HepG2 (cell line): ENCODE results near the gene KDELR3. TPM values are rescaled to one million over a fixed set of nuclear protein-coding genes. Genes with fewer than 3 reads are reported as not detected.

ENCODE experiments used
- ATAC-seq: fragments of 200-7000 bp; cut with Tn5 transposase; 3 replicates; pipeline ENCODE4 v1.9.1; 2020; ENCODE audit warnings: mild to moderate bottlenecking, moderate library complexity
- BruUV-seq: library from RNA; stranded (reverse); fragments of 400-500 nt; replicated peaks from 2 replicates; lab custom pipeline; 2021; lab: Mats Ljungman, UMichigan
- CTCF ChIA-PET: fragments of 300-600 bp; formaldehyde crosslinking; extraction: SDS; loops from one replicate; lab custom pipeline; 2021; ENCODE audit warnings: low total read pairs, inconsistent platforms, low intra/inter-chr PET ratio; lab: Yijun Ruan, JAX
- POLR2A ChIA-PET: fragments of 350-600 bp; sonication (Branson Sonifier 250); formaldehyde crosslinking; loops from one replicate; lab custom pipeline; 2020; ENCODE audit warnings: antibody characterized with exemption, inconsistent platforms; lab: Yijun Ruan, JAX
- DNase-seq: peaks from one replicate; pipeline ENCODE4 v3.0.0-alpha.2; 2015; ENCODE audit warnings: low spot score
- FAIRE-seq: peaks from 3 replicates; lab custom pipeline; 2011; peaks lifted over from hg19 to GRCh38; lab: Jason Lieb, UNC
- H2AFZ ChIP-seq: one replicate; pipeline ENCODE4 v1.6.1; 2011; ENCODE audit warnings: low read length, inconsistent platforms
- H3K27ac ChIP-seq: fragments of 300-600 bp; 3 replicates; pipeline ENCODE4 v1.8.0; 2011; ENCODE audit warnings: mixed run types, mild to moderate bottlenecking, mixed read lengths, low read length, inconsistent platforms; ENCODE audit not compliant: insufficient read depth; ENCODE audit errors: extremely low read length
- H3K27me3 ChIP-seq, 2 experiments: fragments of 200-600 bp in 1 of 2; 2 replicates in 1 of 2; 3 replicates in 1 of 2; pipeline versions ENCODE4 v1.6.0 to v1.8.0; 2011; ENCODE audit warnings: low read length in 2 of 2, mild to moderate bottlenecking in 2 of 2, moderate library complexity in 2 of 2, inconsistent platforms in 1 of 2; ENCODE audit not compliant: insufficient read depth in 2 of 2, control insufficient read depth in 1 of 2
- H3K36me3 ChIP-seq, 2 experiments: fragments of 200-600 bp in 1 of 2; replicated peaks in 1 of 2; 2 replicates in 1 of 2; 3 replicates in 1 of 2; pipeline versions ENCODE4 v1.5.1 to v1.8.0; 2011; ENCODE audit warnings: low read length in 2 of 2, inconsistent platforms in 1 of 2; ENCODE audit not compliant: insufficient read depth in 2 of 2, control insufficient read depth in 1 of 2
- H3K4me1 ChIP-seq: 2 replicates; pipeline ENCODE4 v1.5.1; 2012; ENCODE audit warnings: low read length, inconsistent platforms; ENCODE audit not compliant: insufficient read depth
- H3K4me2 ChIP-seq: 2 replicates; pipeline ENCODE4 v1.6.0; 2011; ENCODE audit warnings: low read depth, low read length, inconsistent platforms
- H3K4me3 ChIP-seq, 3 experiments: fragments of 200-600 bp in 1 of 3; sonication (generic), shearing (Covaris generic) in 1 of 3; replicated peaks in 1 of 3; 2 replicates each; pipeline ENCODE4 v1.5.1; 2011 to 2016; ENCODE audit warnings: low read length in 3 of 3, inconsistent platforms in 2 of 3, low read depth in 2 of 3, mild to moderate bottlenecking in 2 of 3, control low read depth in 1 of 3, mixed read lengths in 1 of 3; ENCODE audit not compliant: insufficient read depth in 1 of 3
- H3K79me2 ChIP-seq: one replicate; pipeline ENCODE4 v1.6.1; 2011; ENCODE audit warnings: low read length, inconsistent platforms; ENCODE audit not compliant: insufficient read depth
- H3K9ac ChIP-seq: 2 replicates; pipeline ENCODE4 v1.6.0; 2011; ENCODE audit warnings: mild to moderate bottlenecking, low read depth, low read length, inconsistent platforms; ENCODE audit not compliant: insufficient read depth
- H3K9me3 ChIP-seq: 2 replicates; pipeline ENCODE4 v1.5.1; 2012; ENCODE audit warnings: mild to moderate bottlenecking, low read length
- H4K20me1 ChIP-seq: 2 replicates; pipeline ENCODE4 v1.6.0; 2011; ENCODE audit warnings: inconsistent platforms, mild to moderate bottlenecking, low read length, moderate library complexity; ENCODE audit not compliant: insufficient read depth
- ARNT2 ChIP-seq: sonication (generic); formaldehyde crosslinking; IDR thresholded peaks from 2 replicates; pipeline ENCODE4 v1.8.0; 2022; ENCODE audit warnings: mild to moderate bottlenecking, low read depth, missing genetic modification reagents, moderate library complexity
- ATAD3A ChIP-seq: sonication (generic); formaldehyde crosslinking; IDR thresholded peaks from 2 replicates; pipeline ENCODE4 v1.4.0; 2020; ENCODE audit warnings: missing genetic modification reagents
- ATF7 ChIP-seq, 2 experiments: fragments of 450-650 bp in 1 of 2; sonication (generic) in 1 of 2; formaldehyde crosslinking in 1 of 2; IDR thresholded peaks; 2 replicates each; pipeline versions ENCODE4 v1.4.0 to v1.6.1; 2016 to 2020; ENCODE audit warnings: antibody characterized with exemption in 1 of 2, mild to moderate bottlenecking in 1 of 2, missing genetic modification reagents in 1 of 2
- KLF15 ChIP-seq: sonication (generic); formaldehyde crosslinking; IDR thresholded peaks from 2 replicates; pipeline ENCODE4 v1.8.1; 2023; ENCODE audit warnings: borderline replicate concordance, mild to moderate bottlenecking, inconsistent platforms, missing genetic modification reagents, mixed read lengths
- RXRA ChIP-seq: sonication (generic); formaldehyde crosslinking; IDR thresholded peaks from 2 replicates; pipeline ENCODE4 v1.5.1; 2020; ENCODE audit warnings: missing genetic modification reagents
- SALL2 ChIP-seq: sonication (generic); formaldehyde crosslinking; IDR thresholded peaks from 2 replicates; pipeline ENCODE4 v1.8.1; 2023; ENCODE audit warnings: mild to moderate bottlenecking, missing genetic modification reagents, inconsistent platforms
- SSRP1 ChIP-seq: IDR thresholded peaks from 2 replicates; pipeline ENCODE4 v1.6.1; 2016; ENCODE audit warnings: control low read depth
- ZMYM3 ChIP-seq: sonication (generic); formaldehyde crosslinking; IDR thresholded peaks from 2 replicates; pipeline ENCODE4 v1.5.1; 2020; ENCODE audit warnings: mild to moderate bottlenecking, missing genetic modification reagents
- ZNF251 ChIP-seq: sonication (generic); formaldehyde crosslinking; IDR thresholded peaks from 2 replicates; pipeline ENCODE4 v1.9.0; 2021; ENCODE audit warnings: mild to moderate bottlenecking, missing genetic modification reagents
- ZNF329 ChIP-seq: sonication (generic); formaldehyde crosslinking; IDR thresholded peaks from 2 replicates; pipeline ENCODE4 v1.9.0; 2021; ENCODE audit warnings: low read depth, mild to moderate bottlenecking, missing genetic modification reagents
- ZNF350 ChIP-seq: sonication (generic); formaldehyde crosslinking; IDR thresholded peaks from 2 replicates; pipeline ENCODE4 v1.4.0; 2020; ENCODE audit warnings: mild to moderate bottlenecking, low read depth, missing genetic modification reagents, borderline replicate concordance
- ZNF569 ChIP-seq: sonication (generic); formaldehyde crosslinking; IDR thresholded peaks from 2 replicates; pipeline ENCODE4 v1.5.0; 2020; ENCODE audit warnings: mild to moderate bottlenecking, missing genetic modification reagents, moderate library complexity, borderline replicate concordance
- ZNF629 ChIP-seq: sonication (generic); formaldehyde crosslinking; conservative IDR thresholded peaks from 2 replicates; pipeline ENCODE4 v1.5.0; 2020; ENCODE audit warnings: missing genetic modification reagents
- WGBS: methylation state at CpG from one replicate; pipeline ENCODE4 v1.1.6; 2017; ENCODE audit warnings: low lambda C conversion rate; 5-methylcytosine and 5-hydroxymethylcytosine counted together
- in situ Hi-C: cut with HindIII; loops from 2 replicates; pipeline ENCODE4 v1.10.0; 2017; ENCODE audit warnings: low pct_unique_long_range_greater_than_20kb; ENCODE audit not compliant: extremely low pct_ligation_motif_present
- intact Hi-C: fragments of 100-400 bp; cut with micrococcal nuclease; formaldehyde crosslinking; loops from one replicate; pipeline ENCODE4 v1.10.0; 2022; ENCODE audit not compliant: unreplicated experiment
- polyA plus RNA-seq, 8 experiments: library from polyadenylated mRNA; depleted of rRNA in 3 of 8; stranded (reverse) in 7 of 8; unstranded in 1 of 8; fragments of >200 nt; fragmentation: Illumina TruSeq in 4 of 8; extraction: Trizol in 4 of 8; gene quantifications; 2 replicates each; pipeline versions ENCODE4 v1.2.1 to v1.2.3, GENCODE V29; 2011 to 2016; ENCODE audit warnings: low read depth in 4 of 8, missing spikeins in 1 of 8, mixed read lengths in 1 of 8; ENCODE audit not compliant: insufficient read depth in 1 of 8
- total RNA-seq, 5 experiments: library from RNA; depleted of rRNA; stranded (reverse); fragments of >200 nt; fragmentation: Illumina TruSeq; extraction: Trizol; gene quantifications; 2 replicates each; pipeline ENCODE4 v1.2.3, GENCODE V29; 2016; ENCODE audit warnings: low read depth in 1 of 5

Gene KDELR3
- total and polyA plus RNA-seq, 2 of the 13 experiments (the other 11 are each of a cell fraction or from before 2014, with no cell fraction given), result 24.2 to 65.7 TPM

DNA sequence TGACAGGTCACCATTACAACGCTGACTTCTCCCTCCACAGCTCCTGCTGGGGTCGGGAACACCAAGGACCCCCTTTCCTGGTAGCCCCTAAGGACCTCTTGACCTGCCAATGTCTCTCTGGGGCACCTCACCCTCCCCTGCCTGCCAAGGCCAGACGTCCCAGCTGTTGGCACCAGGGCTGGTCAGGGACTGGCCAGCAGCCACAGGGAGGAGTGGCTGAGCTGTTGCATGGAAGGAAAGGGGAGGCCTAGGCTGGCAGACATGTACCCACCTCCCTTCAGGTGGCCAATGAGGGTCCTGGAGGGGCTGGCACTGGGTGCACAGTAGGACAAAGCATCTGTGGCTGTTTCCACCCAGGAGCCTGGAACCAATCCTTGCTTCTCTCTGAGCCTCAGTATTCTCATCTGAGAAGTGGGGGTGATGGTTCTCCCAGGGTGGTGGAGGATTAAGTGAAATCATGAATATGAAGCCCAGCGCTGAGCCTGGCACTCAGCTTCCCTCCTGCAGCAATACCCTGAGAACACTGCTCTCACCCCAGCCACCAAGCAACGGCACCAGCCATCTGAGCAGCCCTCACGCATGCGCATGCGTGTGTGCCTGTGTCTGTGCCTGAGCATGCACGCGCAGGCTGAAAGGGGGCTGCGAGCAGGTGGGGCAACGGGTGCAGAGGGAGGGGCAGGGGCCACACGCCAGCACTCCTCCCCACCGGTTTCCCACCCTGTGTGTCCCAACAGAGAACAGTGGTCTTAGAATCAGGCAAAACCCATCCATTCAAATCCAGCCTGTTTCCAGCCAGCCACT is 18.8 kb upstream of the KDELR3 start:
- no peaks in the 10 kb centered on the region for H3K36me3 ChIP-seq
- ATAC-seq, result no peak
- H3K4me1 ChIP-seq, result no peaks in the 10 kb centered on the region
- ChIA-PET POLR2A (no interaction called here), CTCF (no interaction called here)
- intact Hi-C loops (no loop called here), in situ Hi-C loops (no loop called here)
- no peaks in the 10 kb centered on the region for H3K79me2 ChIP-seq
- H3K9me3 ChIP-seq, result no peaks in the 10 kb centered on the region
- no peaks in the 10 kb centered on the region for H4K20me1 ChIP-seq
- no peak overlapping the region for H3K4me2 ChIP-seq
- H2AFZ ChIP-seq, result no peak overlapping the region
- no peak for FAIRE-seq
- no peak for DNase-seq
- H3K9ac ChIP-seq, result no peak overlapping the region
- H3K27me3 ChIP-seq, result peaks cover 15 to 76% of the 10 kb centered on the region in 2 experiments
- no peak overlapping the region for H3K27ac ChIP-seq
- 36% methylated on average over 5 of the region's 14 CpGs for WGBS
- BruUV-seq, result no TSS peak
- H3K4me3 ChIP-seq, result no peak overlapping the region
- TF ChIP-seq ZNF251 (CRISPR knock-in tag) (no peak), ZNF629 (CRISPR knock-in tag) (peak; percentile 70), ZMYM3 (CRISPR knock-in tag) (no peak), ATF7 (IDR thresholded peaks at IDR 0.05) (no peak), ATF7 (CRISPR knock-in tag; IDR thresholded peaks at IDR 0.05) (no peak), ATAD3A (CRISPR knock-in tag) (no peak), SSRP1 (CRISPR knock-in tag) (no peak), ZNF350 (CRISPR knock-in tag) (no peak), KLF15 (no peak)
- TF ChIP-seq, all 625 proteins: peak for 1

DNA sequence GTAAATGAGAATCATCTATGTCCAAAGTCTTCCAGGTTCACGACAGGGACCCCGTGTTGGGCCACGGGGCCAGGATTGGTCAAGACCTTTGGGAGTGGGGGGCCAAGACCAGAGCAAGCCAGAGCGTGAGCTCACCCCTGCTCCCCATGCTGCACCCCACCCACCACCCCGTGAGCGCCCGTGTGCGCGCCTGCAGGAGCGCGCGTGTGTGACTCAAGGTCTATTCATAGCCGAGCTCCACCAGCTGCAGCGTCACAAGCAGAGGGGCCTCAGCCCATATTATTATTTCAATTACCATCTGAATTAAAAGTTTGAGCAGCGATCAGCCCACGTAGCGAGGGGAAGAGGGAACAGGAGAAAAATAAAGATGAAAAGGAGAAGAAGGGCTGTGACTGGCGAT is 18.1 kb upstream of the KDELR3 start:
- Histone ChIP-seq H3K27ac (no peak overlapping the region), H2AFZ (no peak overlapping the region), H3K4me2 (no peak overlapping the region), H3K27me3 (peaks cover 16 to 76% of the 10 kb centered on the region in 2 experiments), H3K4me1 (peaks cover 6% of the 10 kb centered on the region; the same call in 1 of the 2 replicates), H3K9ac (no peak overlapping the region), H3K36me3 (no peaks in the 10 kb centered on the region), H3K79me2 (no peaks in the 10 kb centered on the region), H3K4me3 (no peak overlapping the region), H3K9me3 (no peaks in the 10 kb centered on the region), H4K20me1 (no peaks in the 10 kb centered on the region)
- CTCF ChIA-PET, result no interaction called here
- in situ Hi-C loops (no loop called here), intact Hi-C loops (no loop called here)
- FAIRE-seq, result no peak
- no TSS peak for BruUV-seq
- no peak for TF ChIP-seq ARNT2 (CRISPR knock-in tag)
- 0 out of 2 replicates have a peak, but pooled peaks have one; percentile 3 for TF ChIP-seq RXRA (CRISPR knock-in tag)
- no peak for TF ChIP-seq ZNF329 (CRISPR knock-in tag)
- TF ChIP-seq SALL2 (CRISPR knock-in tag), result no peak
- TF ChIP-seq ZNF569, result no peak
- WGBS, result 67% methylated on average over 17 of the region's 18 CpGs
- no peak for DNase-seq
- no peak for ATAC-seq
- POLR2A ChIA-PET, result no interaction called here
